Fibroblast of villous mesenchyme (primary cell): Measurements from ENCODE around the gene TMED1. TPM values are rescaled to one million over a fixed set of nuclear protein-coding genes. Genes with fewer than 3 reads are reported as not detected.

ENCODE experiments used
- DNase-seq: peaks from one replicate; pipeline ENCODE4 v3.0.0-alpha.2; 2010; ENCODE audit warnings: low read depth
- H3K4me3 ChIP-seq: 2 replicates; pipeline ENCODE4 v1.5.1; 2011; ENCODE audit warnings: low read depth, mild to moderate bottlenecking, low read length
- total RNA-seq: library from RNA; depleted of rRNA; stranded (reverse); fragments of >200 nt; gene quantifications from 2 replicates; pipeline ENCODE4 v1.2.3, GENCODE V29; 2012
- TF ChIP-seq, protein P1 (sequence below): IDR thresholded peaks from 2 replicates; pipeline ENCODE4 v1.5.1; 2012; ENCODE audit warnings: low read depth, mild to moderate bottlenecking, low read length; ENCODE audit not compliant: insufficient read depth

TMED1 gene
- total RNA-seq, 1 donor, result 46.6 TPM

DNA sequence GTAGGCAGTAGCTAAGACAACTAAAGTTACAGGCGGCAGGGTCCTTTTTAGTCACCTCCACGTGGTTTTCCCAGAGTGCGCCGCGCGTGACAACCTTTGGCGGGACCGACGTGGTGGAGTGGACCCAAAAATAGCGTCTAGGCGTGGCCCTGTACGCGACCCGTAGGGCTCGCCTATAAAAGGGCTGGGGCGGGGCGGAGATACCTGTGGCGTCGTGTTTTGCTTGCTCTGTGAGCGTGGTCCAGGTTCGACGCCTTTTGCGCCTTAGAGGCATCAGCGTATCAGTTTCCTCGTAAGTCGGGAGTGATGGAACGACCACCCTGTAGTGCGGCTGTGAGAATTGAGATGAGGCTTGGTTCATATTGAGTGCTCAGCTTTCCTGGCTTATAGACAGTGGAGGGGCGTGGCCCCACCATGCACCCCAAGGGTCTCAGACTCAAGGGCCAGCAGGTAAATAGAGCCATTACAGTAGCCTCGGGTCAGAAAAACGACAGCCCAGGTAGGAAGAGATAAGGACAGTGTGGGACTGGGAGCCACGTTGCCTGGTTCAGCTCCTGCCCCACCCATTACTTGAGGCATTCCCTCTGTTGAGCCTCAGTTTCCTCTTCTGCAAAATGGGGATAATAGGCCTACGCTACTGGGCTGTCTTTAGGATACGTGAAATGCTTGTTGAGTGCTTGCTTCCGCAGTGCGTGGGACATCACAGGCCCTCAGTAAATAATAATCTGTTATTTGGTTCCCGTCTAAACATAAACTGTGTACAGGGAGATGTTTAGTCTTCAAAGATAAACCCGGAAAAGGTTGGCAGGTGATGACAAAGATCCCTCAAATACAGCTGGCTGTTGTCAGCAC lies 693 bp upstream of the TMED1 start:
- DNase-seq, result no peak
- TF ChIP-seq, protein P1, sequence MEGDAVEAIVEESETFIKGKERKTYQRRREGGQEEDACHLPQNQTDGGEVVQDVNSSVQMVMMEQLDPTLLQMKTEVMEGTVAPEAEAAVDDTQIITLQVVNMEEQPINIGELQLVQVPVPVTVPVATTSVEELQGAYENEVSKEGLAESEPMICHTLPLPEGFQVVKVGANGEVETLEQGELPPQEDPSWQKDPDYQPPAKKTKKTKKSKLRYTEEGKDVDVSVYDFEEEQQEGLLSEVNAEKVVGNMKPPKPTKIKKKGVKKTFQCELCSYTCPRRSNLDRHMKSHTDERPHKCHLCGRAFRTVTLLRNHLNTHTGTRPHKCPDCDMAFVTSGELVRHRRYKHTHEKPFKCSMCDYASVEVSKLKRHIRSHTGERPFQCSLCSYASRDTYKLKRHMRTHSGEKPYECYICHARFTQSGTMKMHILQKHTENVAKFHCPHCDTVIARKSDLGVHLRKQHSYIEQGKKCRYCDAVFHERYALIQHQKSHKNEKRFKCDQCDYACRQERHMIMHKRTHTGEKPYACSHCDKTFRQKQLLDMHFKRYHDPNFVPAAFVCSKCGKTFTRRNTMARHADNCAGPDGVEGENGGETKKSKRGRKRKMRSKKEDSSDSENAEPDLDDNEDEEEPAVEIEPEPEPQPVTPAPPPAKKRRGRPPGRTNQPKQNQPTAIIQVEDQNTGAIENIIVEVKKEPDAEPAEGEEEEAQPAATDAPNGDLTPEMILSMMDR, result no peak
- peak overlapping the region; percentile 79 for H3K4me3 ChIP-seq

DNA sequence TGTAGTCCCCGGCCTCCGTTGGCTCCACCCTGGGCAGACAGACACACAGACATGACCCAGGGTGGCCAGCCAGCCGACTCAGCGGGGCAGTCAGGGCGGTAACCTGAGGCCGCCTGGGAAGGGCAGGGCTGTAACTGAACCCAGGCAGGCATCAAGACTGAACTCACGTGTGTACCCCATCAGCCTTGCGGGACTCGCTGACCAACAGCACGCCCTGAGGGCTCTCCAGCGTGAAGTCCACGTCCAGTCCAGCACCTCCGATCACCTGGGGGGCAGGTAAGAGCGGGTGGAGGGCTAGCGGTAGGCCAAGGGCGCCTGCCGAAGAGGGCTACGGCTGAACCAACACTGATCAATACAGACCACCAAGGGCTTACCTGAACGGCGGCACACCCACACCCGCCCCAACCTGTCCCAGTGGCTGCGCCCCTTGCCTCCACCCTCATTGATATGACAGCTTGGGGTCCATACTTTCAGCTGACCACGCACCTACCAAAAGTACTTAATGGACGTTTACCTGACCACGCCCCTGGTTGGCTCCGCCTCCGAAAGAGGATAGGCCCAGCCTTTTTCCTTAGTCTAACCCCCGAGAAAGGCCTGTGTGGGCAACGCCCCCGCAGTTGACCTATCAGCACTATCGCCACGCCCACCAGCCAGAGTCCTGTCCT lies 791 bp downstream of the TMED1 start:
- peak overlapping the region; percentile 52 for H3K4me3 ChIP-seq
- TF ChIP-seq, protein P1, result no peak
- no peak for DNase-seq

DNA sequence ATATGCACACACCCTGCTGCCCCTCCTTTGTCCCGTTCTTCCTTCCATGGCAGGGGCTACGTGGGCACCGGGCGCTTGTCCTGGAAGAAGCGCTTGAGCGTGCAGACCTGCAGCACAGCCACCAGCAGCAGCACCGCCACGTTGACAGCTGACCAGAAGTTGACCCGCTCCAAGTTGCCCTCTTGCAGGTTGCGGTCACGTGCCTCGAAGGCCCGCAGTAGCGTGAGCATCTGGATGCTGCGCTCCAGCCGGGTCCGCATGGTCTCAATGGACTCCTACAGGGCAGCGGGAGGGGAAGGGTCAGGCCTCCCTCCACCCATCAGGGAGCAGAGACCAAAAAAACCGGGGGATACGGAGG lies 3.1 kb downstream of the TMED1 start:
- TF ChIP-seq, protein P1, result no peak
- DNase-seq, result no peak
- no peak overlapping the region for H3K4me3 ChIP-seq

DNA sequence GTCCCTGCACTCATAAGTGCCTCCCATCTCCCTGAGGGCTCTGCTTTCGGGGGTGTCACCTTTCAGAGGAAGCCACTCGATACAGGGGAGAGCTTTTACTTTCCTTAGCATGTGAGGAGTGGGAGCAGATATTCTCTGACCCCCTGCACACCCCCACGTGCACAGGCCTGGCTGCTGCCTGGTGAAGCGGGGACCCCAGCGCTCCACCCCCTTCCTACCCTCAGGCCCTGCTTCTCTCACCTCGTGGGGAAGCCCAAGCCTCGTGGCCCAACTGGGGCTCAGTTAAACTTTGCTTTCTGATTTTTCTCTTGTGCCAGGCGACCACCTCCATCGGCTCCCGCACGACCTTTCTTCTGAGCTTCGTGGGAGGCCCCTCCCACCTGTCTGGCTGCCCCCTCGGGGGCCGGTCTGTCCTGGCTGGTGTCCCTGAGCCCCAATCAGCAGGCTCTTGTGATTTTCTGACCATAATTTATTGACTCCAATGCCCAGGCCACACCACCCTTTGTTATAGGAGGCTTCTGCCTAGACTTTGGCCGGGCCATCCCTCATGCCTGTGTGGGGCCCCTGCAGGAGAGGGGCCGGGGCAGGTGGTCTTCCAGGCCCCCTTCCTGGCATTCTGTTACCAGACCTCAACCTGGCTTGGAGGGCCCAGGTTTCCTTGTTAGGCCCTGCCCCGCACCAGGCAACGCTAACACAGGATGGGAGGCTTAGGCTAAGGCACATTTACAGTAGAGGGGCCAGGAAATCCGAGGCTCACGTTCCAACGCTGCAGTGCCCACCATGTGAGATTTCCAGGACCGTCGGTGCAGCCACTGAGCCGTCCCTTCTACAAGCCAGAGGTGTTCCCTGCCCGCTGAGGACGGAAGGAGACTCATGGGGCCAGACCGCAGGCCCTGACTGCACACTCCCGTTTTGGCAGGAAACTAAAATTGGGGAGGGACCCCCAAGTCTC lies 3.7 kb downstream of the TMED1 start:
- DNase-seq, result no peak
- TF ChIP-seq, protein P1, result no peak
- H3K4me3 ChIP-seq, result no peak overlapping the region

DNA sequence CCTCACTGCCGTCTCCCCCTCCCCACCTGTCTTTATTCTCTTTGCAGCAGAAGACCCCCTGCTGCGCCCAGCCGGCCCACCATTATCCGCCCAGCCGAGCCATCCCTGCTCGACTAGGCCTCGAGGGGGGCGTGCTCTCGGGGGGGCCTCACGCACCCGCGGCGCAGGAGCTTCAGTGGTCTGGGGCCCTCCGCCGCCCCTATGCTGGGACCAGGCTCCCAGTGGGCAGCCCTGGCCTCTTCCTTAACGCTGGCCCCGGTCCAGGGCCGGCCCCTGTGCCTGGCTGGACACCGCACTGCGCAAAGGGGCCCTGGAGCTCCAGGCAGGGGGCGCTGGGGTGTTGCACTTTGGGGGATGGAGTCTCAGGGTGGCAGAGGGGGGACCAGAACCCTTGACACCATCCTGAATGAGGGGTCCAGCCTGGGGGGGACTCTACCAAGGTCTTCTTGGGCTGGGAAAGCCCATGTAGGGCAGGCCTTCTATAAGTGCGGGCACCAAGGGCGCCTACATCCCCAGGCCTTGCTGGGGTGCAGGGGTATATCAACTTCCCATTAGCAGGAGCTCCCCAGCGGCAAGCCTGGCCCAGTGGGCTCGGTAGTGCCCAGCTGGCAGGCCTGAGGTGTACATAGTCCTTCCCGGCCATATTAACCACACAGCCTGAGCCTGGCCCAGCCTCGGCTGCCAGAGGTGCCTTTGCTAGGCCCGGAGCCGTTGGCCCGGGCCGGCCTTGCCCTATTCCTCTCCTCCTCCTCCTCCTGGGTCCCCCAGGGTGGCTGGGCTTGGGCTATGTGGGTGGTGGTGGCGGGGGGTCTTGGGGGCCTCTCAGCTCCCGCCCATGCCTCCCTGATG lies 4.9 kb downstream of the TMED1 start:
- TF ChIP-seq, protein P1, result no peak
- DNase-seq, result no peak
- H3K4me3 ChIP-seq, result no peak overlapping the region

DNA sequence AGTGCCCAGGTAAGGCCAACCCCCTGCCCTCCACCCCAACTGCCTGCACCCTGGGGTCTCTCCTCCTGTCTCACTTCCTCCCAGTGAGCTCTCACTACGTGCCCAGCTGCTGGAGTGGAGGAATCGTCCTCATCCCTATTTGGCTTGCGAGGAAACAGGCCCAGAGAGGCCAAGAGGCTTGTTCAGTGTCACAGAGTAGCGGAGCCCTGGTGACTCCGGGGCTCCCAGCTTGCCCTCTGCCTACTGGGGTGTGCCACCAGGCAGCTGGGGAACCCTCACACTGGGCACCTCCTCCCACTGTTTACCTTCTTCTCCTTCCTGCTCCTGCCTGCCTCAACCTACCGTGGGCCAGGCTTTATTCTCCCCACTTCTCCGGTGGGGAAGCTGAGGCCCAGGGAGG lies 5.6 kb downstream of the TMED1 start:
- no peak overlapping the region for H3K4me3 ChIP-seq
- TF ChIP-seq, protein P1, result no peak
- no peak for DNase-seq
